GM10248 (cell line): ENCODE data around the gene SCFD2.

Experiments used
- CTCF ChIA-PET: fragments of 300-600 bp; sonication (Branson Sonifier 250); formaldehyde crosslinking; extraction: SDS; loops from one replicate; lab custom pipeline; 2021; ENCODE audit warnings: antibody characterized with exemption; lab: Yijun Ruan, JAX
- POLR2A ChIA-PET: fragments of 350-650 bp; sonication (Branson Sonifier 250); formaldehyde crosslinking; extraction: SDS; loops from one replicate; lab custom pipeline; 2020; ENCODE audit warnings: antibody characterized with exemption; lab: Yijun Ruan, JAX
- DNase-seq: peaks from one replicate; pipeline ENCODE4 v3.0.0; 2012; ENCODE audit errors: extremely low spot score
- TF ChIP-seq, protein P1 (sequence below): IDR thresholded peaks from 2 replicates; pipeline ENCODE4 v1.5.1; 2012; ENCODE audit warnings: mild to moderate bottlenecking, low read depth; ENCODE audit errors: extremely low read depth, missing control alignments, control extremely low read depth

The SCFD2 gene

DNA sequence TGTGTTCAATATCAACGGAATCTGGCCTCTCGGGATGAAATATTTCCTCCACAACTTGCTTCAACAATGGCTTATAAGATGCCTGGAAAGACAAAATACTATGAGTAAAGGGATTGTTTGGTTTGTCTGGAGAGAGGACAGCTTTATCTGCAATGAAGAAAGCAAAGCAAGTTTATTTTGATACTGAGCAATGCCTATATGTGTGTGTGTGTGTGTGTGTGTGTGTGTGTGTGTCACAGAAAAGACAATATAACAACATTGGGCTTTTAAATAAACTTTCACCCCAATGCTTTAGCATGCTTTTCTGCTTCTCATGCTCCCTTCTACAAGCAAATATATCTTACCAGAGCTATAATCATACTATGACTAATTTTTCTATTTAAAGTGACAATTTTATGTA lies 458.4 kb downstream of the SCFD2 start:
- TF ChIP-seq, protein P1, sequence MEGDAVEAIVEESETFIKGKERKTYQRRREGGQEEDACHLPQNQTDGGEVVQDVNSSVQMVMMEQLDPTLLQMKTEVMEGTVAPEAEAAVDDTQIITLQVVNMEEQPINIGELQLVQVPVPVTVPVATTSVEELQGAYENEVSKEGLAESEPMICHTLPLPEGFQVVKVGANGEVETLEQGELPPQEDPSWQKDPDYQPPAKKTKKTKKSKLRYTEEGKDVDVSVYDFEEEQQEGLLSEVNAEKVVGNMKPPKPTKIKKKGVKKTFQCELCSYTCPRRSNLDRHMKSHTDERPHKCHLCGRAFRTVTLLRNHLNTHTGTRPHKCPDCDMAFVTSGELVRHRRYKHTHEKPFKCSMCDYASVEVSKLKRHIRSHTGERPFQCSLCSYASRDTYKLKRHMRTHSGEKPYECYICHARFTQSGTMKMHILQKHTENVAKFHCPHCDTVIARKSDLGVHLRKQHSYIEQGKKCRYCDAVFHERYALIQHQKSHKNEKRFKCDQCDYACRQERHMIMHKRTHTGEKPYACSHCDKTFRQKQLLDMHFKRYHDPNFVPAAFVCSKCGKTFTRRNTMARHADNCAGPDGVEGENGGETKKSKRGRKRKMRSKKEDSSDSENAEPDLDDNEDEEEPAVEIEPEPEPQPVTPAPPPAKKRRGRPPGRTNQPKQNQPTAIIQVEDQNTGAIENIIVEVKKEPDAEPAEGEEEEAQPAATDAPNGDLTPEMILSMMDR, result no peak
- DNase-seq, result no peak
- CTCF ChIA-PET, result interaction anchor here (1.2 to 5.8 kb wide), 5 partner anchors 13 to 76 kb away, joined by 3 to 46 read pairs (median 4); no protein-coding TSS in a partner anchor
- POLR2A ChIA-PET, result no interaction called here

DNA sequence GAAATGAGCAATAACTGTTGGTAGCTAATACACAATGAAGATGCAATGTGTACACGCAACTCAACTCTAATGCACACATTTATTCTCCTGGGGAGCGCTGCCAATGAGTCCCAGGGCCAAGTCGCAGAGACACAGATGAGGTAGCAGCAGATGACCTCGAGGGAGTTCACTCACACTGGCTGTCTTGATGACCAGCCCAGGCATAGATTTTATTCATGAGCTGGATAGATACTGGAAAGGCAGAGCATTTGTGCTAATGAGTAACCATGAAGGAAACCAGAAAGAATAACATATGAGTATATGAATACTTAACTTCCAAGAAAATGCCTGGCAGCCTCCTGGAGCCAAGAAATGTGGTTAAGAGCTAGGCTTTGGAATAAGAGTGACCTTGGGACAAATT lies 461.4 kb downstream of the SCFD2 start:
- CTCF ChIA-PET, result interaction anchor here (1.3 to 4.5 kb wide), 3 partner anchors 7 to 106 kb away, joined by 3 to 27 read pairs (median 4); no protein-coding TSS in a partner anchor
- DNase-seq, result no peak
- TF ChIP-seq, protein P1, result no peak
- POLR2A ChIA-PET, result no interaction called here

DNA sequence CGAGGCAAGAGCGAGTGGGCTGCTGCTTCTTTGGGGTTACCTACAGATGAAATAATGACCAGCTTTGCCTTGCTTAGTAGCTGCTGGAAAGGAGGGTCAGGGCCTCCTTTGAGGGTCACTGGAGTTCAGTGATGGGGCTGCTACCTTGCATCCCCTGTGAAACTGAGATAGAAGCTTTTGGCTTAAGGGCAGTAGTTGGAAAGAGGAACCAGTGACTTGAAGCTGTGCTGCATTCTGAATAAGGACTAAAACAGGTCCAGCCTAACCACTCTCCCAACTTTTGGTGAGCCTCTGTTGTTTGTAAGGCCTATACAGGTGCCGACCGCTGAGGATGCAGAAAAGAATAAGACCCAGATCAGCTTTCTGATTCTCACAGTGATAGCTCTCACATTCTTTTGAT lies 462.6 kb downstream of the SCFD2 start:
- TF ChIP-seq, protein P1, result no peak
- ChIA-PET POLR2A (no interaction called here), CTCF (interaction anchor here (1.7 to 4.5 kb wide), 2 partner anchors 8 to 22 kb away, joined by 4 to 27 read pairs; no protein-coding TSS in a partner anchor)
- no peak for DNase-seq

DNA sequence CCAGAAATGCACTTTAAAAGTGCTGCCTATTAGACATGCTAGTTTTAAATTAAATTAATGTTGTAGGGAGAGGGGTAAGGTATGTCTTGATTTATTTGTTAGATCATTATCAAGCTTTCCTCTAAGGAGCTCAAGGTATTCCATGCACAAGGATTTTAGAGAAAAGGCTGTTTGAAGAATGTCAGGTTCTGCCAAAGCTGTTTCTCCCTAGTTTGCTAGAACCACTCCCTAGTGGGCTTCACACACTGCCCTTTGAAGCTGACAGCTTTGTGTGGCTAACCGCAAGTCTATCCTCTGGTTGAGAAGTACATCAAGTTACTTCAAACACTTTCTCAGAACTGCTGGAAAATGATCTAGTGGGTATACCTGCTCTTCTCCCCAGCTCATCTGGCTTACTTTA lies 471.4 kb downstream of the SCFD2 start:
- ChIA-PET POLR2A (interaction anchor here (0.6 kb wide), 1 partner anchor 780 kb away, joined by 4 read pairs; no protein-coding TSS in a partner anchor), CTCF (interaction anchor here (1.1 to 1.8 kb wide), 4 partner anchors 11 to 25 kb away, joined by 4 to 5 read pairs (median 4); no protein-coding TSS in a partner anchor)
- no peak for DNase-seq
- TF ChIP-seq, protein P1, result no peak

DNA sequence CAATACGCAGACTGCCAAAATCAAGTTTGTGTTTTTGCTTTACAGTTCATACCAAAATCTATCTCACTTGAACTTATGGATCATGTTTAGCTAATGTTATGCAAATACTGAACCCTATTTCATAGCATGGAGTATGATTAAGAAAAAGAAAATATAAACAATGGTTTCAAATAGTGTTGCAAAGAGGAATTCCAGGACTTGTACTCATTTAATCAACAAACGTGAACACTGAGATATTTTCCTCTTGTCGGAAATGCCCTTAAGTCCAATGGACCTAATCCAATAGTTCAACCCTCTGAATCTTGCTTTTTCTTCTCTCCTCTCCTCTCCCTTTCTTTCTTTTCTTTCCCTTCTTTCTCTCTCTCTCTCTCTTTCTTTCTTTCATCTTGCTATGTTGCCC lies 473.0 kb downstream of the SCFD2 start:
- DNase-seq, result no peak
- TF ChIP-seq, protein P1, result no peak
- ChIA-PET CTCF (interaction anchor here (1.3 kb wide), 1 partner anchor 9 kb away, joined by 4 read pairs; no protein-coding TSS in a partner anchor), POLR2A (no interaction called here)

DNA sequence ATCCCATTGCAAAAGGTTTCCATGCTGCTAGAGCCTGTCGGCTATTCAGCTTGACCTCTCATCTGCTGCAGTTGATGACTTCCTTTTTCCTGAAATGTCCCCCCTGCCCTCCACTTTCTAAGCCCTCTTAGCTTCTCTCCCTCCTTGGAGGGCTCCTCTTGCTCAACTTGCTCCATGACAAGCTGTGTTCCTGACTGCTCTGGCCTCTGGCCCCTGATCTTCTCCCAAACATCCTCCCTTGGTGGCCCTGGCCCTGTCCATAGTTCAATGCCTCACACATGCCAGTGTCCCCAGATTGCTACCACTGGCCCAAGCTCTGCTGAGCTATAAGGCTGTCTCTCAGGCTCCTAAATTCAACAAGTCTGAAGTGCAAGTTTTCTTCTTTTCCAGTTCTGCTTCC lies 474.1 kb downstream of the SCFD2 start:
- no peak for DNase-seq
- TF ChIP-seq, protein P1, result no peak
- POLR2A ChIA-PET, result no interaction called here
- CTCF ChIA-PET, result interaction anchor here (1.9 kb wide), 1 partner anchor 20 kb away, joined by 8 read pairs; no protein-coding TSS in a partner anchor

DNA sequence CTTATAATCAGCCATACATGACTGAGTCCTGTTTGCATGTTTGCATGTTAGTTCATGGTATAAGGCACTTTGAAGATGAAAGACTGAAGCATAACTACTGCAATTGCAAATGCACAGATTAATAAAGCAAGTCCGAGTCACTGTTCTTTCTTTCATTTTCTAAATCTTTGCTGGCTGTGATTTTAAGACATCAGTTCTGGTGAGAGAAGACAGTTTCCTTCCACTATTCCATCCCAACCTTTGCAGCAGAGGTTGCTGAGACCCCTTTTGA lies 475.4 kb downstream of the SCFD2 start:
- ChIA-PET CTCF (interaction anchor here (1.9 kb wide), 1 partner anchor 21 kb away, joined by 8 read pairs; no protein-coding TSS in a partner anchor), POLR2A (no interaction called here)

More for the DNA sequence above, 475.4 kb downstream of the SCFD2 start:
- DNase-seq, result no peak
- TF ChIP-seq, protein P1, result no peak
